SH-SY5Y (cell line): ENCODE data around the gene ARID3A.

Experiments
- GATA2 ChIP-seq: IDR thresholded peaks from 2 replicates; pipeline ENCODE4 v1.6.1; 2011; ENCODE audit warnings: mild to moderate bottlenecking, low read depth, low read length
- GATA3 ChIP-seq: IDR thresholded peaks from 2 replicates; pipeline ENCODE4 v1.6.1; 2011; ENCODE audit warnings: low read depth, mild to moderate bottlenecking, low read length, moderate library complexity

The ARID3A gene

GRCh38 chr19:986083-986482, 60.2 kb downstream of the ARID3A start:
- no peak for TF ChIP-seq GATA2
- no peak for TF ChIP-seq GATA3

- no peak for TF ChIP-seq GATA3
Observed at GRCh38 chr19:988081-988480, 62.2 kb downstream of the ARID3A start.

GRCh38 chr19:988510-988909, 62.7 kb downstream of the ARID3A start:
- TF ChIP-seq GATA3 (no peak), GATA2 (no peak)

- TF ChIP-seq GATA3 = no peak
- TF ChIP-seq GATA2 = no peak
Observed at GRCh38 chr19:989381-990081, 63.7 kb downstream of the ARID3A start.

- TF ChIP-seq GATA3 (no peak), GATA2 (no peak)
Observed at GRCh38 chr19:990119-990571, 64.3 kb downstream of the ARID3A start.

- TF ChIP-seq GATA2 (no peak), GATA3 (no peak)
Observed at GRCh38 chr19:990746-991145, 64.9 kb downstream of the ARID3A start.

- TF ChIP-seq GATA3 (no peak), GATA2 (no peak)
Observed at GRCh38 chr19:991174-991931, 65.5 kb downstream of the ARID3A start.

GRCh38 chr19:991932-992669, 66.3 kb downstream of the ARID3A start:
- TF ChIP-seq GATA2 = no peak
- TF ChIP-seq GATA3 = no peak

- TF ChIP-seq GATA3 (no peak), GATA2 (no peak)
Observed at GRCh38 chr19:992670-993055, 66.8 kb downstream of the ARID3A start.

- TF ChIP-seq GATA2 (no peak), GATA3 (no peak)
Observed at GRCh38 chr19:993361-993830, 67.6 kb downstream of the ARID3A start.

GRCh38 chr19:993831-994393, 68.1 kb downstream of the ARID3A start:
- TF ChIP-seq GATA2 (no peak), GATA3 (no peak)

- TF ChIP-seq GATA3 = no peak
Observed at GRCh38 chr19:994516-994915, 68.7 kb downstream of the ARID3A start.

GRCh38 chr19:995051-995827, 69.4 kb downstream of the ARID3A start:
- TF ChIP-seq GATA3 (no peak), GATA2 (no peak)
